Liver (tissue), 9 donors: Measurements from ENCODE around the gene ZGPAT. TPM values are rescaled to one million over a fixed set of nuclear protein-coding genes. Genes with fewer than 3 reads are reported as not detected.

Source experiments
- DNase-seq: peaks from one replicate; pipeline ENCODE4 v3.0.0-alpha.2; 2017; ENCODE audit warnings: low spot score
- H3K27ac ChIP-seq, 2 donors: one replicate each; pipeline ENCODE4 v1.7.0; 2013; ENCODE audit warnings: inconsistent platforms in 2 of 2, low read length in 2 of 2, control low read depth in 1 of 2, low read depth in 1 of 2, mild to moderate bottlenecking in 1 of 2
- H3K27me3 ChIP-seq, 4 donors: one replicate each; pipeline versions ENCODE4 v1.6.1 to v1.7.0; 2013; ENCODE audit warnings: low read length in 3 of 4, inconsistent platforms in 1 of 4, mild to moderate bottlenecking in 1 of 4, moderate library complexity in 1 of 4; ENCODE audit not compliant: control insufficient read depth in 4 of 4, insufficient read depth in 4 of 4
- H3K36me3 ChIP-seq, 4 donors: one replicate each; pipeline versions ENCODE4 v1.6.1 to v1.7.0; 2013; ENCODE audit warnings: low read length in 3 of 4, mild to moderate bottlenecking in 3 of 4, low read depth in 1 of 4, moderate library complexity in 1 of 4; ENCODE audit not compliant: control insufficient read depth in 4 of 4, insufficient read depth in 3 of 4
- H3K4me1 ChIP-seq, 4 donors: one replicate each; pipeline versions ENCODE4 v1.6.1 to v1.7.0; 2013; ENCODE audit warnings: low read length in 3 of 4, mild to moderate bottlenecking in 3 of 4, moderate library complexity in 1 of 4; ENCODE audit not compliant: control insufficient read depth in 4 of 4, insufficient read depth in 4 of 4
- H3K4me3 ChIP-seq, 3 donors: one replicate each; pipeline versions ENCODE4 v1.6.1 to v1.7.0; 2013; ENCODE audit warnings: low read length in 3 of 3, control low read depth in 1 of 3, low read depth in 1 of 3, mild to moderate bottlenecking in 1 of 3
- H3K9ac ChIP-seq, 2 donors: one replicate each; pipeline ENCODE4 v1.7.0; 2013; ENCODE audit warnings: low read length in 2 of 2, mild to moderate bottlenecking in 2 of 2, moderate library complexity in 2 of 2, control low read depth in 1 of 2, low read depth in 1 of 2
- H3K9me3 ChIP-seq, 4 donors: one replicate each; pipeline versions ENCODE4 v1.6.1 to v1.7.0; 2013; ENCODE audit warnings: low read length in 3 of 4; ENCODE audit not compliant: control insufficient read depth in 4 of 4
- EGR1 ChIP-seq, 2 donors: IDR thresholded peaks; 2 replicates each; pipeline ENCODE4 v1.6.1; 2016 to 2018; ENCODE audit warnings: antibody characterized with exemption in 2 of 2, low read depth in 2 of 2
- FOXA1 ChIP-seq: IDR thresholded peaks from 2 replicates; pipeline ENCODE4 v1.6.1; 2016; ENCODE audit warnings: antibody characterized with exemption
- FOXA2 ChIP-seq: IDR thresholded peaks from 2 replicates; pipeline ENCODE4 v1.6.1; 2016; ENCODE audit warnings: antibody characterized with exemption
- GABPA ChIP-seq, 2 donors: IDR thresholded peaks in 1 of 2; conservative IDR thresholded peaks in 1 of 2; 2 replicates each; pipeline ENCODE4 v1.6.1; 2016; ENCODE audit warnings: antibody characterized with exemption in 2 of 2, mild to moderate bottlenecking in 1 of 2, moderate library complexity in 1 of 2
- HNF4A ChIP-seq, 2 donors: conservative IDR thresholded peaks; 2 replicates each; pipeline ENCODE4 v1.6.1; 2016; ENCODE audit warnings: antibody characterized with exemption in 2 of 2, mild to moderate bottlenecking in 2 of 2
- HNF4G ChIP-seq: IDR thresholded peaks from 2 replicates; pipeline ENCODE4 v1.6.1; 2016; ENCODE audit warnings: antibody characterized with exemption
- JUND ChIP-seq, 2 donors: IDR thresholded peaks; 2 replicates each; pipeline ENCODE4 v1.6.1; 2016; ENCODE audit warnings: antibody characterized with exemption in 2 of 2
- NR2F2 ChIP-seq: IDR thresholded peaks from 2 replicates; pipeline ENCODE4 v1.6.1; 2016; ENCODE audit warnings: antibody characterized with exemption
- RXRA ChIP-seq, 2 donors: IDR thresholded peaks; 2 replicates each; pipeline ENCODE4 v1.6.1; 2017 to 2018; ENCODE audit warnings: antibody characterized with exemption in 2 of 2, mild to moderate bottlenecking in 1 of 2
- SP1 ChIP-seq: IDR thresholded peaks from 2 replicates; pipeline ENCODE4 v1.6.1; 2018; ENCODE audit warnings: antibody characterized with exemption, mild to moderate bottlenecking
- TAF1 ChIP-seq: conservative IDR thresholded peaks from 2 replicates; pipeline ENCODE4 v1.6.1; 2016; ENCODE audit warnings: antibody characterized with exemption, mild to moderate bottlenecking
- YY1 ChIP-seq: IDR thresholded peaks from 2 replicates; pipeline ENCODE4 v1.6.1; 2016; ENCODE audit warnings: antibody characterized with exemption, mild to moderate bottlenecking
- WGBS: extraction: QIAGEN DNeasy Blood & Tissue Kit; methylation state at CpG from one replicate; pipeline ENCODE4 v1.1.7; 2013; 5-methylcytosine and 5-hydroxymethylcytosine counted together
- polyA plus RNA-seq, 2 donors: library from polyadenylated mRNA; stranded (reverse) in 1 of 2; unstranded in 1 of 2; fragments of 200-250 nt in 1 of 2; fragments of >200 nt in 1 of 2; fragmentation: Nextera tagmentation in 1 of 2; extraction: Ambion mirVana in 1 of 2; gene quantifications; one replicate each; pipeline versions ENCODE4 v1.2.1 to v1.2.3, GENCODE V29; 2013 to 2015
- total RNA-seq, 2 donors: library from RNA; depleted of rRNA; stranded (reverse); fragments of >200 nt; gene quantifications; one replicate each; pipeline ENCODE4 v1.2.3, GENCODE V29; 2014
- TF ChIP-seq, protein P1 (sequence below): IDR thresholded peaks from 2 replicates; pipeline ENCODE4 v1.6.1; 2016; ENCODE audit warnings: antibody characterized with exemption
- TF ChIP-seq, protein P2 (sequence below): IDR thresholded peaks from 2 replicates; pipeline ENCODE4 v1.6.1; 2016; ENCODE audit warnings: antibody characterized with exemption
- TF ChIP-seq, protein P3 (sequence below): IDR thresholded peaks from 2 replicates; pipeline ENCODE4 v1.6.1; 2016; ENCODE audit warnings: antibody characterized with exemption
- TF ChIP-seq, protein P4 (sequence below): fragments of 150-350 bp; IDR thresholded peaks from 2 replicates; pipeline ENCODE4 v1.5.1; 2017; ENCODE audit warnings: improper control_type of control experiment, low read depth, low read length; ENCODE audit not compliant: missing input control
- TF ChIP-seq, protein P5 (sequence below): IDR thresholded peaks from 2 replicates; pipeline ENCODE4 v1.6.1; 2016; ENCODE audit warnings: antibody characterized with exemption, mild to moderate bottlenecking
- donor health status: healthy.
- donor health status: healthy.
- donor health status: healthy.
- donor health status: healthy.
- donor health status: healthy.

The ZGPAT gene
- total and polyA plus RNA-seq, 4 donors: 10.3 to 90.5 (median 20.5) TPM

DNA sequence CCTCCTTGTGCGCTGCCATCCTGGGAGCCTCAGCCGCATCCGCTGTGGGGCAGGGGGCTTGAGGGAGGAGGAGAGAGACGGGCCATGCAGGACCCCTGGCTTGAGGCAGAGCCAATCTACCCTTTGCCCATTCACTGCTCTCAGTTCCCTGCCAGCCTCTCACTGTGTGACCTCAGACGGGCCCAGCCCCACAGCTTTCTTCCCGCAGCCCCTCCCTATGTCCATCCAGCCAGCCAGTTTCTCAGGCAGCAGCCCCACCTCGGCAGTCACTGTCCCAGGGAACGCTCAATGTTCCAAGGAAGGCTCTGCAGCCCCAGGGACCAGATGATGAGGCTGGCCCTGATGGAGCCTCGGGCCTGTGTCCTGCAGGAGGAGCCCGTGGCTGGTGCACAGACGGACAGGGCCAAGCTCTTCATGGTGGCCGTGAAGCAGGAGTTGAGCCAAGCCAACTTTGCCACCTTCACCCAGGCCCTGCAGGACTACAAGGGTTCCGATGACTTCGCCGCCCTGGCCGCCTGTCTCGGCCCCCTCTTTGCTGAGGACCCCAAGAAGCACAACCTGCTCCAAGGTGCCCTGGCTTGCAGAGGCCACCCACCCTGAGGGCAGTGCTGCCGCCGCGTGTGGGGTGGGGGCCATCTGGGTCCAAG is 15.3 kb upstream of the ZGPAT start:
- DNase-seq: no peak
- Histone ChIP-seq H3K4me3 (no peak overlapping the region), H3K9ac (no peak overlapping the region), H3K4me1 (peaks cover 6 to 20% (median 11%) of the 10 kb centered on the region in 4 donors), H3K27ac (no peak overlapping the region), H3K36me3 (peaks cover 0 to 3% (median 0%) of the 10 kb centered on the region in 4 donors), H3K9me3 (no peaks in the 10 kb centered on the region), H3K27me3 (no peaks in the 10 kb centered on the region)
- TF ChIP-seq HNF4G: no peak
- TF ChIP-seq, protein P1, sequence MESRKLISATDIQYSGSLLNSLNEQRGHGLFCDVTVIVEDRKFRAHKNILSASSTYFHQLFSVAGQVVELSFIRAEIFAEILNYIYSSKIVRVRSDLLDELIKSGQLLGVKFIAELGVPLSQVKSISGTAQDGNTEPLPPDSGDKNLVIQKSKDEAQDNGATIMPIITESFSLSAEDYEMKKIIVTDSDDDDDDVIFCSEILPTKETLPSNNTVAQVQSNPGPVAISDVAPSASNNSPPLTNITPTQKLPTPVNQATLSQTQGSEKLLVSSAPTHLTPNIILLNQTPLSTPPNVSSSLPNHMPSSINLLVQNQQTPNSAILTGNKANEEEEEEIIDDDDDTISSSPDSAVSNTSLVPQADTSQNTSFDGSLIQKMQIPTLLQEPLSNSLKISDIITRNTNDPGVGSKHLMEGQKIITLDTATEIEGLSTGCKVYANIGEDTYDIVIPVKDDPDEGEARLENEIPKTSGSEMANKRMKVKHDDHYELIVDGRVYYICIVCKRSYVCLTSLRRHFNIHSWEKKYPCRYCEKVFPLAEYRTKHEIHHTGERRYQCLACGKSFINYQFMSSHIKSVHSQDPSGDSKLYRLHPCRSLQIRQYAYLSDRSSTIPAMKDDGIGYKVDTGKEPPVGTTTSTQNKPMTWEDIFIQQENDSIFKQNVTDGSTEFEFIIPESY: no peak
- TF ChIP-seq EGR1 (IDR thresholded peaks at IDR 0.05; ENCODE audit: low read depth in 2 of 2): no peak
- no peak for TF ChIP-seq TAF1
- TF ChIP-seq YY1: no peak
- TF ChIP-seq SP1: no peak
- TF ChIP-seq, protein P2, sequence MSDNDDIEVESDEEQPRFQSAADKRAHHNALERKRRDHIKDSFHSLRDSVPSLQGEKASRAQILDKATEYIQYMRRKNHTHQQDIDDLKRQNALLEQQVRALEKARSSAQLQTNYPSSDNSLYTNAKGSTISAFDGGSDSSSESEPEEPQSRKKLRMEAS: no peak
- TF ChIP-seq JUND (IDR thresholded peaks at IDR 0.05): no peak
- TF ChIP-seq, protein P3, sequence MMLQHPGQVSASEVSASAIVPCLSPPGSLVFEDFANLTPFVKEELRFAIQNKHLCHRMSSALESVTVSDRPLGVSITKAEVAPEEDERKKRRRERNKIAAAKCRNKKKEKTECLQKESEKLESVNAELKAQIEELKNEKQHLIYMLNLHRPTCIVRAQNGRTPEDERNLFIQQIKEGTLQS: no peak
- TF ChIP-seq, protein P4, sequence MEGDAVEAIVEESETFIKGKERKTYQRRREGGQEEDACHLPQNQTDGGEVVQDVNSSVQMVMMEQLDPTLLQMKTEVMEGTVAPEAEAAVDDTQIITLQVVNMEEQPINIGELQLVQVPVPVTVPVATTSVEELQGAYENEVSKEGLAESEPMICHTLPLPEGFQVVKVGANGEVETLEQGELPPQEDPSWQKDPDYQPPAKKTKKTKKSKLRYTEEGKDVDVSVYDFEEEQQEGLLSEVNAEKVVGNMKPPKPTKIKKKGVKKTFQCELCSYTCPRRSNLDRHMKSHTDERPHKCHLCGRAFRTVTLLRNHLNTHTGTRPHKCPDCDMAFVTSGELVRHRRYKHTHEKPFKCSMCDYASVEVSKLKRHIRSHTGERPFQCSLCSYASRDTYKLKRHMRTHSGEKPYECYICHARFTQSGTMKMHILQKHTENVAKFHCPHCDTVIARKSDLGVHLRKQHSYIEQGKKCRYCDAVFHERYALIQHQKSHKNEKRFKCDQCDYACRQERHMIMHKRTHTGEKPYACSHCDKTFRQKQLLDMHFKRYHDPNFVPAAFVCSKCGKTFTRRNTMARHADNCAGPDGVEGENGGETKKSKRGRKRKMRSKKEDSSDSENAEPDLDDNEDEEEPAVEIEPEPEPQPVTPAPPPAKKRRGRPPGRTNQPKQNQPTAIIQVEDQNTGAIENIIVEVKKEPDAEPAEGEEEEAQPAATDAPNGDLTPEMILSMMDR: no peak
- 83% methylated on average over 20 of the region's 20 CpGs for whole genome bisulfite sequencing

DNA sequence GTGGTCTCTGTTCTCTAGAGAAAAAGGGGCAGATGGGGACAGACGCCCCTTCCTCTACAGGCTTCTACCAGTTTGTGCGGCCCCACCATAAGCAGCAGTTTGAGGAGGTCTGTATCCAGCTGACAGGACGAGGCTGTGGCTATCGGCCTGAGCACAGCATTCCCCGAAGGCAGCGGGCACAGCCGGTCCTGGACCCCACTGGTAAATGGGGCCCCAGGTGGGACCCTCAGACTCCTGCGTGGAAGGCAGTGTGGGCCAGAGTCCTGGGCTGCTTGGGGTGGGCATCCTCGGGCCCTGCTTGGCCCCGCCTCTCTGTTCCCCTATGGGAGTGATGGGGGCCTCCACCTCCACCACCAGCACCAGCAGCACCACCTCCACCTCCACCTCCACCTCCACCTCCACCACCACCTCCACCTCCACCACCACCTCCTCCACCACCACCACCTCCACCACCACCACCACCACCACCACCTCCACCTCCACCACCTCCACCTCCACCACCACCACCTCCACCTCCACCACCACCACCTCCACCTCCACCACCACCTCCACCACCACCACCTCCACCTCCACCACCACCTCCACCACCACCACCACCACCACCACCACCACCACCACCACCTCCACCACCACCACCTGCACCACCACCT is 14.6 kb upstream of the ZGPAT start:
- Histone ChIP-seq H3K36me3 (peaks cover 0 to 3% (median 0%) of the 10 kb centered on the region in 4 donors), H3K4me3 (no peak overlapping the region), H3K9me3 (no peaks in the 10 kb centered on the region), H3K27ac (no peak overlapping the region), H3K27me3 (no peaks in the 10 kb centered on the region), H3K9ac (no peak overlapping the region), H3K4me1 (peaks cover 7 to 22% (median 13%) of the 10 kb centered on the region in 4 donors)
- WGBS: 97% methylated on average over 10 of the region's 10 CpGs
- no peak for DNase-seq
- TF ChIP-seq, protein P3: no peak
- TF ChIP-seq NR2F2: no peak
- TF ChIP-seq, protein P5, sequence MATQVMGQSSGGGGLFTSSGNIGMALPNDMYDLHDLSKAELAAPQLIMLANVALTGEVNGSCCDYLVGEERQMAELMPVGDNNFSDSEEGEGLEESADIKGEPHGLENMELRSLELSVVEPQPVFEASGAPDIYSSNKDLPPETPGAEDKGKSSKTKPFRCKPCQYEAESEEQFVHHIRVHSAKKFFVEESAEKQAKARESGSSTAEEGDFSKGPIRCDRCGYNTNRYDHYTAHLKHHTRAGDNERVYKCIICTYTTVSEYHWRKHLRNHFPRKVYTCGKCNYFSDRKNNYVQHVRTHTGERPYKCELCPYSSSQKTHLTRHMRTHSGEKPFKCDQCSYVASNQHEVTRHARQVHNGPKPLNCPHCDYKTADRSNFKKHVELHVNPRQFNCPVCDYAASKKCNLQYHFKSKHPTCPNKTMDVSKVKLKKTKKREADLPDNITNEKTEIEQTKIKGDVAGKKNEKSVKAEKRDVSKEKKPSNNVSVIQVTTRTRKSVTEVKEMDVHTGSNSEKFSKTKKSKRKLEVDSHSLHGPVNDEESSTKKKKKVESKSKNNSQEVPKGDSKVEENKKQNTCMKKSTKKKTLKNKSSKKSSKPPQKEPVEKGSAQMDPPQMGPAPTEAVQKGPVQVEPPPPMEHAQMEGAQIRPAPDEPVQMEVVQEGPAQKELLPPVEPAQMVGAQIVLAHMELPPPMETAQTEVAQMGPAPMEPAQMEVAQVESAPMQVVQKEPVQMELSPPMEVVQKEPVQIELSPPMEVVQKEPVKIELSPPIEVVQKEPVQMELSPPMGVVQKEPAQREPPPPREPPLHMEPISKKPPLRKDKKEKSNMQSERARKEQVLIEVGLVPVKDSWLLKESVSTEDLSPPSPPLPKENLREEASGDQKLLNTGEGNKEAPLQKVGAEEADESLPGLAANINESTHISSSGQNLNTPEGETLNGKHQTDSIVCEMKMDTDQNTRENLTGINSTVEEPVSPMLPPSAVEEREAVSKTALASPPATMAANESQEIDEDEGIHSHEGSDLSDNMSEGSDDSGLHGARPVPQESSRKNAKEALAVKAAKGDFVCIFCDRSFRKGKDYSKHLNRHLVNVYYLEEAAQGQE: no peak
- TF ChIP-seq, protein P2: no peak
- no peak for TF ChIP-seq SP1
- TF ChIP-seq RXRA (IDR thresholded peaks at IDR 0.05): no peak
- no peak for TF ChIP-seq HNF4G
- no peak for TF ChIP-seq GABPA (IDR thresholded peaks at IDR 0.05 in 1 of 2, conservative IDR thresholded peaks at IDR 0.05 in 1 of 2)
- TF ChIP-seq FOXA1: no peak
- TF ChIP-seq HNF4A (conservative IDR thresholded peaks at IDR 0.05): no peak
- TF ChIP-seq TAF1: no peak
- no peak for TF ChIP-seq FOXA2
- TF ChIP-seq, protein P1: no peak
